ENCODE data around the gene KCNN4.

Gene KCNN4

DNA sequence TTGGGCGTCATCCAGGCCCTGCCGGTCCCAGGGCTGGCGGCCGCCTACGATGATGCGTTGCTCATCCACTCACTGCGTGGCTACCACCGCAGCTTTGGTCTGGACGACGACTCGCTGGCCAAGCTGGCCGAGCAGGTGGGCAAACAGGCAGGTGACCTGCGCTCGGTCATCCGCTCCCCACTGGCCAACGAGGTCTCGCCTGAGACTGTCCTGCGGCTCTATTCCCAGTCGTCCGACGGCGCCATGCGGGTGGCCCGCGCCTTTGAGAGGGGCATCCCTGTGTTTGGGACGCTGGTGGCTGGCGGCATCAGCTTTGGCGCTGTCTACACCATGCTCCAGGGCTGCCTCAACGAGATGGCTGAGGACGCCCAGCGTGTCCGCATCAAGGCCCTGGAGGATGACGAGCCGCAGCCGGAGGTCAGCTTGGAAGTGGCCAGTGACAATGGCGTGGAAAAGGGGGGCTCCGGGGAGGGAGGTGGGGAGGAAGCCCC lies 61.4 kb downstream of the KCNN4 start:
- peaks cover 3% of the 10 kb centered on the region; the same call in 1 of the 2 replicates for H3K4me1 ChIP-seq (ENCODE audit: control insufficient read depth, insufficient read depth, low read length)
- no peak overlapping the region for H3K4me3 ChIP-seq (ENCODE audit: low read length)
- DNase-seq (ENCODE audit: low read depth, low spot score), result no peak
- H3K27me3 ChIP-seq (ENCODE audit: control insufficient read depth, insufficient read depth, low read length), result no peaks in the 10 kb centered on the region
- WGBS (ENCODE audit: insufficient coverage, insufficient read length), result no CpG with 5 or more reads among the region's 37 CpGs
- H3K27ac ChIP-seq (ENCODE audit: low read length), result no peak overlapping the region
- H3K36me3 ChIP-seq (ENCODE audit: control insufficient read depth, insufficient read depth, low read length), result no peaks in the 10 kb centered on the region
- no peaks in the 10 kb centered on the region for H3K9me3 ChIP-seq (ENCODE audit: control insufficient read depth, insufficient read depth, low read length)

- no peak for DNase-seq (ENCODE audit: low read depth, low spot score)
- no CpG with 5 or more reads among the region's 60 CpGs for WGBS (ENCODE audit: insufficient coverage, insufficient read length)
- Histone ChIP-seq H3K27ac (ENCODE audit: low read length) (no peak overlapping the region), H3K27me3 (ENCODE audit: control insufficient read depth, insufficient read depth, low read length) (no peaks in the 10 kb centered on the region), H3K36me3 (ENCODE audit: control insufficient read depth, insufficient read depth, low read length) (no peaks in the 10 kb centered on the region), H3K9me3 (ENCODE audit: control insufficient read depth, insufficient read depth, low read length) (no peaks in the 10 kb centered on the region), H3K4me1 (ENCODE audit: control insufficient read depth, insufficient read depth, low read length) (peaks cover 3% of the 10 kb centered on the region; the same call in 1 of the 2 replicates), H3K4me3 (ENCODE audit: low read length) (no peak overlapping the region)
Measured at GRCh38 chr19:43718627-43719377, 62.0 kb downstream of the KCNN4 start.
